HL-60 (cell line): ENCODE data around the gene SPTAN1.

Experiments used
- DNase-seq, 2 experiments: peaks; one replicate each; pipeline ENCODE4 v3.0.0-alpha.2; 2010 to 2020; ENCODE audit warnings: low read depth in 1 of 2, low spot score in 1 of 2
- H3K27ac ChIP-seq: fragments of 250-450 bp; sonication (Bioruptor Pico); replicated peaks from 2 replicates; pipeline ENCODE4 v1.5.1; 2020; ENCODE audit warnings: mild to moderate bottlenecking, moderate library complexity
- H3K27me3 ChIP-seq: fragments of 250-450 bp; sonication (Bioruptor Pico); 2 replicates; pipeline ENCODE4 v1.5.1; 2021; ENCODE audit warnings: mild to moderate bottlenecking, moderate library complexity; ENCODE audit not compliant: insufficient read depth, poor library complexity, severe bottlenecking
- H3K4me3 ChIP-seq: replicated peaks from 2 replicates; pipeline ENCODE4 v1.5.1; 2011; ENCODE audit warnings: mild to moderate bottlenecking, control low read depth, low read length; ENCODE audit not compliant: insufficient read depth
- CTCF ChIP-seq: IDR thresholded peaks from one replicate; pipeline ENCODE4 v1.5.1; 2011; ENCODE audit warnings: low read length, control low read depth, inconsistent platforms; ENCODE audit not compliant: insufficient read depth
- GABPA ChIP-seq: IDR thresholded peaks from 2 replicates; pipeline ENCODE4 v1.6.1; 2012; ENCODE audit warnings: low read depth
- POLR2AphosphoS5 ChIP-seq: IDR thresholded peaks from 2 replicates; pipeline ENCODE4 v1.6.1; 2012; ENCODE audit warnings: low read depth
- REST ChIP-seq: IDR thresholded peaks from 2 replicates; pipeline ENCODE4 v1.6.1; 2012; ENCODE audit warnings: low read depth; ENCODE audit not compliant: insufficient replicate concordance
- SPI1 ChIP-seq: IDR thresholded peaks from 2 replicates; pipeline ENCODE4 v1.6.1; 2012; ENCODE audit warnings: low read depth, mild to moderate bottlenecking, borderline replicate concordance

The SPTAN1 gene

DNA sequence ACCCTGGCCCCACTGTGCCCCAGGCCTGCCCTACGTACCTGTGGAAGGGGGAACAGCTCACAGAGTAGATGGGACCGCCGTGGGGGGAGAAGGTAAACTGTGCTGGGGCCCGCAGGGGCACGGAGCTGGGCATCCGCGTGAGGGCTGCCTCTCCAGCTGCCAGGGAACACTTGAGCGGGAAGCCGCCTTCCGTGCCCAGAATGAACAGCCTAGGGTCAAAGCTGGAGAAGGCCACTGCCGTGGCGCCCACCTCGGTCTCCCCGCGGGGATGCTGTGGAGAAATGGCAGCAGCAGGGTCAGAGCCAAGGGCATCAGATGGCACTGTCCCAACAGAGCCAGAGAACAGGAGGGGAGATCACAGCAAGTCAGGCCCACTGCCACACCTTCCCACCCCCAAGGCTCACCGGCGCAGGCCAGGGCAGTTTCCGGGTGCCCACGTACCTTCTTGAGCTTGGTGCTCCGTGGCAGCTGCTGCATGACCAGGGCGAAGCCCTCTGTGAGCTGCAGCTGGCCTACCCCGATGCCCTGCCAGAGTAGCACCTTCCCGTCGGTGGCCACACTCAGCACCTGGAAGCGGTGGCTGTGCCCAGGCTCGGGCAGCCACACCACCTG lies 82.4 kb downstream of the SPTAN1 start:
- Histone ChIP-seq H3K4me3 (no peak overlapping the region), H3K27me3 (no peaks in the 10 kb centered on the region), H3K27ac (no peak overlapping the region)
- TF ChIP-seq GABPA = no peak
- TF ChIP-seq POLR2AphosphoS5 = no peak
- no peak for DNase-seq

DNA sequence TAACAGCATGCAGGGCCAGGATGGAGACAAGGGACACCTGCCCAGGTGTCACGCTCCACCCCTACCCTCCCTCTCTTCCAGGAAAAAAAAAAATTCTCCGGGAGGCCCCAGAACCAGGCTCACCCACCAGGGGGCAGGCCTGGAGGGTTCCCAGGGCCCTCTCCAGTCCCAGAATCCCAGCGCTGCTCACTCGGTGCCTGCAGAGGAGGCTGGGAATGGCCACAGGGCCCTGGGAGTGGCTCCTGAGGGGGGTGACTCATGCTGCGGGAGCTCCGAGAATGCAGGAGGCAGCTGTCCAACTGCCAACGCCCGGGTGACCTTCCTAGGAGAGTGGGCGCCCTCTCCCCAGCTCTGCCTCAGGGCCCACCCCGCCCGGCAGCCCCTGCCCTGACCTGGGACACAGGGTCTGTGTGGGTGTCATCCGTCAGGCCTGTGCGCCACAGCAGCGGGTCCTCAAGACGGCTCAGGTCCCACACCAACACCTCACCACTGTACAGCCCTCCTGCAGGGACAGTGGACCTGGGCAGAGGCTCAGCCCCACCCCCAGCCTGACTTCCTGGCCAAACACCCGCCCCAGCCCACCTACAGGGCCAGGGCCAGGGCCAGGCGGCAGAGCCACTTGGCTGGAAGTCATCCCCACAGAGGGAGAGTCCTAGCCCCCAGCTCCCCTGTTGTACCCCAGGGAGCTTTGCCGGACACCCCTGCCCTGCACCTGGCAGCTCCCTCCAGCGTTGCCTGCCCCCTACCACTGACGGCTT lies 83.1 kb downstream of the SPTAN1 start:
- Histone ChIP-seq H3K27ac (no peak overlapping the region), H3K4me3 (no peak overlapping the region)
- no peak for DNase-seq

DNA sequence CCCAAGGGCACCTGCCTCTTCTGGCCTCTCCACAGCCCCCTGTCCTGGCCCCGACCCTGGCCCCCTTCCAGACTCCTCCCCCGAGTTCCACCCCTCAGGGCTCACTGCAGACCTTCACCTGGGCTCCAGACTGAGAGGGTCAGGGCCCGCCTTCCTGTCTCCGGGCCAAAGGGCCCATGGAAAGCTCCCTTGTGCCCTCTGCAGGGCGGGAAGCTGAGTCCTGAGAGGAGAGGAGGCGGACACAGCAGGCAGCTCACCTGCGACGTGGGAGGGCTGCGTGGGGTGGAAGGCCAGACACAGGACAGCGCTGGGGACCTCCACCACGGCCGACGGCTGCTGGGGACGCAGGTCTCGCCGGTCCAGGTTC lies 83.6 kb downstream of the SPTAN1 start:
- no peak for DNase-seq
- H3K4me3 ChIP-seq = no peak overlapping the region
- H3K27ac ChIP-seq = no peak overlapping the region
- no peaks in the 10 kb centered on the region for H3K27me3 ChIP-seq
- TF ChIP-seq SPI1 (no peak), POLR2AphosphoS5 (no peak), REST (no peak), CTCF (no peak), GABPA (no peak)

More for the DNA sequence above, 83.1 kb downstream of the SPTAN1 start:
- H3K27me3 ChIP-seq = no peaks in the 10 kb centered on the region
- no peak for TF ChIP-seq REST
- no peak for TF ChIP-seq SPI1
- no peak for TF ChIP-seq CTCF
- TF ChIP-seq POLR2AphosphoS5 = no peak
- no peak for TF ChIP-seq GABPA

DNA sequence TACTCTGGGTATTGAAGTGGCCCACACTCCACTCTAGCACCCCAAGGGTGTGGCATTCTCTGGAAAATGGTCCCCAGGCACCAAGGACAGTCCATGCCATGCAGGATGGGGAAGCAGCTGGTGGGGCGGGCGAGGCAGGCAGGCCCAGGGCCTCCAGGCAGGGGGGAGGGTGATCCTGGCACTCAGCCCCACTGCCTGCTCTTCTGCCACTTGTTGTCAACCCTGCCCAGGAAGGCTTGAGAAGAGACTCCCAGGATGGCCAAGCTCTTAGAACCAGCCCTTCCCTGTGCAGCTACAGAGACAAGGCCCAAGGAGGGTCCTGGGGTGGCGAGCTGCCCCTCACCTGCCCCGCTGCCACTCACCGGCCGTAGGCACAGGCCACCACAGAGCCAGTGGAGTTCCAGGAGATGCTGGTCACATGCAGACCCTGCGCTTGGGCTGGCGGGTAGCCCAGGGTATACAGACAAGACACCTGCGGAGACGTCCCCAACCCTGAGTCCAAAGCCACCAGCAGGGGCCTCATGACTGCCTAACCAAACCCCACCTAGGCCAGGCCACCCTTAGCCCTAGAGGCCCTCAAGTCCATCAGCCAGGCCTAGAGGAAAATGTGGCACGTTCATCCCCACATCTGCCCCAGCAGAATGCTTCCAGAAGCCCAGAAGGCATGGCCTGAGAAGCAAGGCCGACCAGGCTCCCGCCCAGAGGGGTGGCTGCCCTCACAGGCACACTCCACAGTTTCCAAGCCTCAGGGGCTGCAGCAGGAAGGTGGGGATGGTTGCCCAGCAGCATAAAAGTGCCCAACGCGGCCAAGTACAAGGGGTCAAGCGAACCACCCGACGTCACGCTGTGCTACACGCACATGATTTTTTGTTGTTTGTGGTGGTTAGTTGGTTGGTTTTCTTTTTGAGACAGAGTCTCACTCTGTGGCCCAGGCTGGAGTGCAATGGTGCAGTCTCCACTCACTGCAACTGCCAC lies 84.5 kb downstream of the SPTAN1 start:
- no peak overlapping the region for H3K4me3 ChIP-seq
- no peak for DNase-seq
- TF ChIP-seq REST = no peak
- TF ChIP-seq GABPA = no peak
- TF ChIP-seq CTCF = no peak
- TF ChIP-seq SPI1 = no peak
- TF ChIP-seq POLR2AphosphoS5 = no peak
- no peak overlapping the region for H3K27ac ChIP-seq
- no peaks in the 10 kb centered on the region for H3K27me3 ChIP-seq
